ENCODE data around the gene FAM111B. TPM values are rescaled to one million over a fixed set of nuclear protein-coding genes. Genes with fewer than 3 reads are reported as not detected.
A peak's percentile ranks its signal among the peaks of the same experiment; 100 is the strongest.

The FAM111B gene
- total and polyA plus RNA-seq, 4 donors, result 0.08 to 2.6 (median 1.4) TPM

GRCh38 chr11:59141673-59142460, 34.8 kb downstream of the FAM111B start:
- peak overlapping the region; percentile 67 to 72 (median 71) for H3K4me3 ChIP-seq (ENCODE audit: low read depth in 1 of 3, low read length in 3 of 3)
- peaks cover 0 to 3% (median 0%) of the 10 kb centered on the region in 4 donors for H3K36me3 ChIP-seq (ENCODE audit: control insufficient read depth in 4 of 4, insufficient read depth in 3 of 4, low read depth in 1 of 4, low read length in 3 of 4)
- 8% methylated on average over 3 of the region's 3 CpGs for WGBS
- TF ChIP-seq FOXA2 (IDR thresholded peaks at IDR 0.05) (no peak), RXRA (IDR thresholded peaks at IDR 0.05) (no peak), FOXA1 (IDR thresholded peaks at IDR 0.05) (no peak), NR2F2 (IDR thresholded peaks at IDR 0.05) (no peak), JUND (IDR thresholded peaks at IDR 0.05) (no peak), EGR1 (IDR thresholded peaks at IDR 0.05; ENCODE audit: low read depth in 2 of 2) (no peak), ZBTB33 (IDR thresholded peaks at IDR 0.05) (no peak), GABPA (IDR thresholded peaks at IDR 0.05 in 1 of 2, conservative IDR thresholded peaks at IDR 0.05 in 1 of 2) (no peak), TAF1 (conservative IDR thresholded peaks at IDR 0.05) (no peak), HNF4G (IDR thresholded peaks at IDR 0.05) (no peak), ATF3 (IDR thresholded peaks at IDR 0.05) (no peak), REST (IDR thresholded peaks at IDR 0.05) (no peak)
- peaks cover 5 to 35% (median 28%) of the 10 kb centered on the region in 4 donors for H3K4me1 ChIP-seq (ENCODE audit: control insufficient read depth in 4 of 4, insufficient read depth in 4 of 4, low read length in 3 of 4)
- H3K9me3 ChIP-seq (ENCODE audit: control insufficient read depth in 4 of 4, low read length in 3 of 4), result no peaks in the 10 kb centered on the region
- no peak for DNase-seq (ENCODE audit: low spot score)
- H3K27ac ChIP-seq (ENCODE audit: low read depth in 1 of 2, low read length in 2 of 2), result peak overlapping the region; percentile 89 to 98
- H3K9ac ChIP-seq (ENCODE audit: low read depth in 1 of 2, low read length in 2 of 2), result peak overlapping the region; percentile 60 to 87
- H3K27me3 ChIP-seq (ENCODE audit: control insufficient read depth in 4 of 4, insufficient read depth in 4 of 4, low read length in 3 of 4), result no peaks in the 10 kb centered on the region

- Histone ChIP-seq H3K9me3 (ENCODE audit: control insufficient read depth in 4 of 4, low read length in 3 of 4) (no peaks in the 10 kb centered on the region), H3K4me1 (ENCODE audit: control insufficient read depth in 4 of 4, insufficient read depth in 4 of 4, low read length in 3 of 4) (peaks cover 5 to 35% (median 28%) of the 10 kb centered on the region in 4 donors), H3K27me3 (ENCODE audit: control insufficient read depth in 4 of 4, insufficient read depth in 4 of 4, low read length in 3 of 4) (no peaks in the 10 kb centered on the region), H3K27ac (ENCODE audit: low read depth in 1 of 2, low read length in 2 of 2) (peak within 1 kb of the TSS; percentile 89 to 98), H3K9ac (ENCODE audit: low read depth in 1 of 2, low read length in 2 of 2) (peak within 1 kb of the TSS; percentile 84 to 87), H3K36me3 (ENCODE audit: control insufficient read depth in 4 of 4, insufficient read depth in 3 of 4, low read depth in 1 of 4, low read length in 3 of 4) (peaks cover 0 to 3% (median 0%) of the 10 kb centered on the region in 4 donors), H3K4me3 (ENCODE audit: low read depth in 1 of 3, low read length in 3 of 3) (peak within 1 kb of the TSS; percentile 67 to 72 (median 71))
- under 1% methylated on average over 50 of the region's 50 CpGs for WGBS
- peak; percentile 76 for DNase-seq (ENCODE audit: low spot score)
- peak; percentile 64 for TF ChIP-seq YY1 (IDR thresholded peaks at IDR 0.05)
- peak; percentile 21 for TF ChIP-seq FOXA1 (IDR thresholded peaks at IDR 0.05)
- TF ChIP-seq JUND (IDR thresholded peaks at IDR 0.05), result no peak
- TF ChIP-seq SP1 (IDR thresholded peaks at IDR 0.05), result peak; percentile 84
- TF ChIP-seq RAD21 (IDR thresholded peaks at IDR 0.05), result peak in 1 of 2 donors; percentile 34
- peak; percentile 65 for TF ChIP-seq REST (IDR thresholded peaks at IDR 0.05)
- peak; percentile 77 for TF ChIP-seq TAF1 (conservative IDR thresholded peaks at IDR 0.05)
- peak; percentile 60 for TF ChIP-seq MAX (IDR thresholded peaks at IDR 0.05)
- peak; percentile 96 for TF ChIP-seq ZBTB33 (IDR thresholded peaks at IDR 0.05)
- TF ChIP-seq HNF4G (IDR thresholded peaks at IDR 0.05), result no peak
- peak in 1 of 2 donors; percentile 30 for TF ChIP-seq EGR1 (IDR thresholded peaks at IDR 0.05; ENCODE audit: low read depth in 2 of 2)
- TF ChIP-seq NR2F2 (IDR thresholded peaks at IDR 0.05), result peak; percentile 41
- TF ChIP-seq RXRA (IDR thresholded peaks at IDR 0.05), result no peak
Measured at GRCh38 chr11:59142530-59143507, 35.8 kb downstream of the FAM111B start, which contains the start of gene FAM111A. TSS of gene FAM111A (plus strand) at chr11:59142856. CDS start at chr11:59148873, 6,017 bp downstream.

Data from liver (tissue), 9 donors.